ENCODE data around the gene MCF2L2. TPM values are rescaled to one million over a fixed set of nuclear protein-coding genes. Genes with fewer than 3 reads are reported as not detected.
"Not testable (repeated sequence)": the region's sequence is repeated elsewhere in the genome, so short reads cannot be mapped to it uniquely, and the experiment has no call there.

Gene MCF2L2
- 0.05 and 0.12 TPM in 2 replicates for polyA plus RNA-seq (2011; rRNA removed)
- 0.01 and 0.04 TPM in 2 replicates for polyA plus RNA-seq (2012; cell fraction: cytosol; rRNA removed)
- polyA plus RNA-seq (2012; cell fraction: nucleus; rRNA removed) = 0.01 and 0.02 TPM in 2 replicates
- polyA plus RNA-seq (2017; fragmentation: RNase III; extraction: RNeasy Plus Mini Kit Qiagen cat#74134 plus additional on column Dnase treatment) = 0.03 to 0.04 TPM in 2 of 3 replicates, not detected in the other
- 0.05 and 0.41 TPM in 2 replicates for polyA minus RNA-seq (2011; rRNA and poly(A)+ RNA removed)

GRCh38 chr3:183428447-183429211 is at the start of gene MCF2L2:
TSS of gene MCF2L2 (minus strand) at chr3:183428619. CDS start at chr3:183427977, 642 bp downstream.
- FAIRE-seq (no peak), ATAC-seq (peak; percentile 83 to 89), DNase-seq (ENCODE audit: low read depth in 1 of 2, low spot score in 1 of 2) (peak; percentile 19 to 27)
- H3K9me3 ChIP-seq = no peaks in the 10 kb centered on the region
- WGBS (ENCODE audit: missing lambda C conversion rate) = 0% methylated on average over 3 of the region's 68 CpGs
- CTCF ChIA-PET = interaction anchor here (1.0 to 2.2 kb wide), 2 partner anchors 12 to 20 kb away, joined by 3 to 6 read pairs; no protein-coding TSS in a partner anchor
- peak within 1 kb of the TSS; percentile 99 for H3K4me2 ChIP-seq
- H3K4me1 ChIP-seq = 0 out of 3 replicates have a peak, but pooled peaks cover 4% of the 10 kb centered on the region
- POLR2A ChIA-PET = no interaction called here
- peak within 1 kb of the TSS; percentile 30 to 39; a peak in 4 of 6 replicates for H3K27ac ChIP-seq
- peak within 1 kb of the TSS; percentile 76 for H3K4me3 ChIP-seq
- TF ChIP-seq HOXA7 (CRISPR knock-in tag; IDR thresholded peaks at IDR 0.05) = no peak

DNA sequence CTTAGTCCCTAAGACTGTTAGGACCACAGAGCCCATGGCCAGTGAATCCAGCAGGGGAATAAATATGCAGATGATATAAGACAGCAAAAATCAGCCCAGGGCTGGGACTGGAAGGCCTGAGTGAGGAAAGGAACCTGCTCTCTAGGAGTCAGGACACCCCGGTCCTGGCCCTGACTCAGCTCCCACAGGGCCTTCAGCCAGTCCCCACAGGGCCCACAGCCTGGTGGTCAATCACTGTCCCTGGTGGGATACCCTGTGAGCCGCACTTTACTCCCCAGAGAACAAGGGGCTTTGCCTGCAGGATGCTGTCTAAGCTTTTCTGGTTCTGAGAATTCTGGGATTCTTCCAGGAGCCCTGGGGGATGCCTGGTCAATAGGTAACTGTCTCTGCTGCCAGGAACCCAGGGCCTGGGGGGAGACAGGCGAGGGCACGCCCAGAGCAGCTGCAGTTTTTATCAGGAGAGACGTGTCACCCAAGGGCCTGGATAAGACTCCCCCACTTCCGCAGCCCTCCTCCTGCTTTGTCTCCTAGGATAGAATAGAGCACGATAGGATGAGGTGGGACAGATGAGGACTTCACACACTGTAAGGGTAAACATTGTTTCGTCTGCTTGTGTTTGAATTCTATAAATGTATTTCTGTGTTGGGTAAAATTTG is 49.5 kb upstream of the MCF2L2 start:
- WGBS (ENCODE audit: missing lambda C conversion rate) = 40% methylated on average over 7 of the region's 8 CpGs
- CTCF ChIA-PET = interaction anchor here (1.1 to 2.8 kb wide), 4 partner anchors 8 to 293 kb away, joined by 4 to 19 read pairs (median 4); no protein-coding TSS in a partner anchor
- no peak overlapping the region for H3K4me3 ChIP-seq
- TF ChIP-seq EP300 (IDR thresholded peaks at IDR 0.05) = no peak
- no peak for TF ChIP-seq ZC3H11A (IDR thresholded peaks at IDR 0.05)
- TF ChIP-seq, protein P1, sequence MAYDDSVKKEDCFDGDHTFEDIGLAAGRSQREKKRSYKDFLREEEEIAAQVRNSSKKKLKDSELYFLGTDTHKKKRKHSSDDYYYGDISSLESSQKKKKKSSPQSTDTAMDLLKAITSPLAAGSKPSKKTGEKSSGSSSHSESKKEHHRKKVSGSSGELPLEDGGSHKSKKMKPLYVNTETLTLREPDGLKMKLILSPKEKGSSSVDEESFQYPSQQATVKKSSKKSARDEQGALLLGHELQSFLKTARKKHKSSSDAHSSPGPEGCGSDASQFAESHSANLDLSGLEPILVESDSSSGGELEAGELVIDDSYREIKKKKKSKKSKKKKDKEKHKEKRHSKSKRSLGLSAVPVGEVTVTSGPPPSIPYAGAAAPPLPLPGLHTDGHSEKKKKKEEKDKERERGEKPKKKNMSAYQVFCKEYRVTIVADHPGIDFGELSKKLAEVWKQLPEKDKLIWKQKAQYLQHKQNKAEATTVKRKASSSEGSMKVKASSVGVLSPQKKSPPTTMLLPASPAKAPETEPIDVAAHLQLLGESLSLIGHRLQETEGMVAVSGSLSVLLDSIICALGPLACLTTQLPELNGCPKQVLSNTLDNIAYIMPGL (CRISPR knock-in tag; IDR thresholded peaks at IDR 0.05; ENCODE audit: borderline replicate concordance) = no peak
- no peak for TF ChIP-seq ZNF302 (CRISPR knock-in tag; IDR thresholded peaks at IDR 0.05)
- TF ChIP-seq TFCP2L1 (CRISPR knock-in tag; IDR thresholded peaks at IDR 0.05) = no peak
- no peak for TF ChIP-seq RCOR1 (IDR thresholded peaks at IDR 0.05; ENCODE audit: low read depth, low read length)
- no peak for TF ChIP-seq SMC3 (IDR thresholded peaks at IDR 0.05)
- no peak for TF ChIP-seq POLR2AphosphoS2 (conservative IDR thresholded peaks at IDR 0.05; ENCODE audit: low read length)
- TF ChIP-seq HEYL (CRISPR knock-in tag; IDR thresholded peaks at IDR 0.05) = no peak
- TF ChIP-seq MYC (IDR thresholded peaks at IDR 0.05; ENCODE audit: borderline replicate concordance, low read length) = no peak
- TF ChIP-seq RARB (CRISPR knock-in tag; IDR thresholded peaks at IDR 0.05) = no peak
- TF ChIP-seq FOXS1 (CRISPR knock-in tag; IDR thresholded peaks at IDR 0.05) = no peak
- TF ChIP-seq, protein P2, sequence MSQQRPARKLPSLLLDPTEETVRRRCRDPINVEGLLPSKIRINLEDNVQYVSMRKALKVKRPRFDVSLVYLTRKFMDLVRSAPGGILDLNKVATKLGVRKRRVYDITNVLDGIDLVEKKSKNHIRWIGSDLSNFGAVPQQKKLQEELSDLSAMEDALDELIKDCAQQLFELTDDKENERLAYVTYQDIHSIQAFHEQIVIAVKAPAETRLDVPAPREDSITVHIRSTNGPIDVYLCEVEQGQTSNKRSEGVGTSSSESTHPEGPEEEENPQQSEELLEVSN (IDR thresholded peaks at IDR 0.05; ENCODE audit: borderline replicate concordance, low read depth) = no peak
- TF ChIP-seq NR3C1 (IDR thresholded peaks at IDR 0.05) = no peak
- no peak for TF ChIP-seq HDAC2 (IDR thresholded peaks at IDR 0.05)
- no peak for TF ChIP-seq CBX2 (IDR thresholded peaks at IDR 0.05; ENCODE audit: borderline replicate concordance, low read depth)
- TF ChIP-seq CHD4 (IDR thresholded peaks at IDR 0.05; ENCODE audit: borderline replicate concordance) = no peak
- no peak for TF ChIP-seq MAFK (IDR thresholded peaks at IDR 0.05; ENCODE audit: partially characterized antibody)
- TF ChIP-seq NFE2L2 (conservative IDR thresholded peaks at IDR 0.05; ENCODE audit: low read length) = no peak
- no peak for TF ChIP-seq FOSL2 (IDR thresholded peaks at IDR 0.05)
- no peak for TF ChIP-seq FOSL2 (CRISPR knock-in tag; IDR thresholded peaks at IDR 0.05)
- POLR2A ChIA-PET = no interaction called here
- H3K4me2 ChIP-seq = no peak overlapping the region
- DNase-seq (ENCODE audit: low read depth in 1 of 2, low spot score in 1 of 2) (no peak), FAIRE-seq (no peak), ATAC-seq (no peak)
- H3K4me1 ChIP-seq = no peaks in the 10 kb centered on the region
- no peaks in the 10 kb centered on the region for H3K9me3 ChIP-seq
- no peak overlapping the region for H3K27ac ChIP-seq

GRCh38 chr3:183475764-183476162 is 47.3 kb upstream of the MCF2L2 start:
- POLR2A ChIA-PET; FAIRE-seq; H3K9me3 ChIP-seq; H3K4me3 ChIP-seq; H3K4me1 ChIP-seq; ATAC-seq; DNase-seq (ENCODE audit: low read depth in 1 of 2, low spot score in 1 of 2); H3K27ac ChIP-seq; H3K4me2 ChIP-seq: not testable (repeated sequence)
- CTCF ChIA-PET = interaction anchor here (1.7 kb wide), 1 partner anchor 352 kb away, joined by 3 read pairs; no protein-coding TSS in a partner anchor
- WGBS (ENCODE audit: missing lambda C conversion rate) = 75% methylated on average over 1 of the region's 1 CpG
